ENCODE results near the gene WFIKKN2. TPM values are rescaled to one million over a fixed set of nuclear protein-coding genes. Genes with fewer than 3 reads are reported as not detected.

Gene WFIKKN2
- total and polyA plus RNA-seq, 2 donors (not counting 1 experiment from before 2014, with no cell fraction given): 0.02 to 0.33 TPM

- peak in 1 of 2 donors; percentile 30 for DNase-seq (ENCODE audit: low read depth in 2 of 2)
- Histone ChIP-seq H3K79me2 (ENCODE audit: control insufficient read depth, insufficient read depth, low read length) (no peaks in the 10 kb centered on the region), H3K9me3 (ENCODE audit: control insufficient read depth, insufficient read depth, low read depth, low read length) (no peaks in the 10 kb centered on the region), H3K4me2 (ENCODE audit: extremely low read depth, insufficient read depth, low read length) (peak overlapping the region; percentile 4), H3K27me3 (ENCODE audit: control insufficient read depth, insufficient read depth, low read length) (no peaks in the 10 kb centered on the region), H4K20me1 (ENCODE audit: control insufficient read depth, extremely low read depth, insufficient read depth, low read length) (no peaks in the 10 kb centered on the region), H3K36me3 (ENCODE audit: control insufficient read depth, insufficient read depth, low read length) (no peaks in the 10 kb centered on the region), H3K27ac (ENCODE audit: insufficient read depth, low read length) (no peak overlapping the region), H3K4me1 (ENCODE audit: control insufficient read depth, extremely low read depth, insufficient read depth, low read length) (peaks cover 4% of the 10 kb centered on the region), H3K4me3 (replicated peaks in 1 of 4; ENCODE audit: control extremely low read depth in 1 of 4, insufficient read depth in 1 of 4, low read depth in 3 of 4, low read length in 4 of 4) (no peak overlapping the region), H2AFZ (ENCODE audit: low read length) (peak overlapping the region; percentile 47), H3K9ac (ENCODE audit: insufficient read depth, low read length) (no peak overlapping the region)
- TF ChIP-seq CTCF (conservative IDR thresholded peaks at IDR 0.05 in 1 of 2, IDR thresholded peaks at IDR 0.05 in 1 of 2; ENCODE audit: low read depth in 1 of 2, low read length in 2 of 2) (no peak), EZH2 (IDR thresholded peaks at IDR 0.05; ENCODE audit: low read length, missing control alignments) (no peak)
Measured at GRCh38 chr17:50845240-50846147, 10.1 kb downstream of the WFIKKN2 start.

- Histone ChIP-seq H4K20me1 (ENCODE audit: control insufficient read depth, extremely low read depth, insufficient read depth, low read length) (no peaks in the 10 kb centered on the region), H3K27me3 (ENCODE audit: control insufficient read depth, insufficient read depth, low read length) (no peaks in the 10 kb centered on the region), H3K27ac (ENCODE audit: insufficient read depth, low read length) (no peak overlapping the region), H3K79me2 (ENCODE audit: control insufficient read depth, insufficient read depth, low read length) (no peaks in the 10 kb centered on the region), H3K4me2 (ENCODE audit: extremely low read depth, insufficient read depth, low read length) (no peak overlapping the region), H3K9me3 (ENCODE audit: control insufficient read depth, insufficient read depth, low read depth, low read length) (no peaks in the 10 kb centered on the region), H3K9ac (ENCODE audit: insufficient read depth, low read length) (no peak overlapping the region), H2AFZ (ENCODE audit: low read length) (no peak overlapping the region), H3K36me3 (ENCODE audit: control insufficient read depth, insufficient read depth, low read length) (no peaks in the 10 kb centered on the region), H3K4me3 (replicated peaks in 1 of 4; ENCODE audit: control extremely low read depth in 1 of 4, insufficient read depth in 1 of 4, low read depth in 3 of 4, low read length in 4 of 4) (no peak overlapping the region), H3K4me1 (ENCODE audit: control insufficient read depth, extremely low read depth, insufficient read depth, low read length) (peaks cover 4% of the 10 kb centered on the region)
- TF ChIP-seq CTCF (conservative IDR thresholded peaks at IDR 0.05 in 1 of 2, IDR thresholded peaks at IDR 0.05 in 1 of 2; ENCODE audit: low read depth in 1 of 2, low read length in 2 of 2): no peak
- TF ChIP-seq EZH2 (IDR thresholded peaks at IDR 0.05; ENCODE audit: low read length, missing control alignments): no peak
- DNase-seq (ENCODE audit: low read depth in 2 of 2): no peak
Measured at GRCh38 chr17:50847566-50847965, 12.2 kb downstream of the WFIKKN2 start.

- H3K9me3 ChIP-seq (ENCODE audit: control insufficient read depth, insufficient read depth, low read depth, low read length): no peaks in the 10 kb centered on the region
- no peak overlapping the region for H3K4me2 ChIP-seq (ENCODE audit: extremely low read depth, insufficient read depth, low read length)
- no peak overlapping the region for H3K4me3 ChIP-seq (replicated peaks in 1 of 4; ENCODE audit: control extremely low read depth in 1 of 4, insufficient read depth in 1 of 4, low read depth in 3 of 4, low read length in 4 of 4)
- DNase-seq (ENCODE audit: low read depth in 2 of 2): no peak
- H4K20me1 ChIP-seq (ENCODE audit: control insufficient read depth, extremely low read depth, insufficient read depth, low read length): no peaks in the 10 kb centered on the region
- H3K9ac ChIP-seq (ENCODE audit: insufficient read depth, low read length): no peak overlapping the region
- H2AFZ ChIP-seq (ENCODE audit: low read length): no peak overlapping the region
- H3K79me2 ChIP-seq (ENCODE audit: control insufficient read depth, insufficient read depth, low read length): no peaks in the 10 kb centered on the region
- H3K36me3 ChIP-seq (ENCODE audit: control insufficient read depth, insufficient read depth, low read length): no peaks in the 10 kb centered on the region
- H3K27me3 ChIP-seq (ENCODE audit: control insufficient read depth, insufficient read depth, low read length): no peaks in the 10 kb centered on the region
- no peak overlapping the region for H3K27ac ChIP-seq (ENCODE audit: insufficient read depth, low read length)
- no peak for TF ChIP-seq EZH2 (IDR thresholded peaks at IDR 0.05; ENCODE audit: low read length, missing control alignments)
- TF ChIP-seq CTCF (conservative IDR thresholded peaks at IDR 0.05 in 1 of 2, IDR thresholded peaks at IDR 0.05 in 1 of 2; ENCODE audit: low read depth in 1 of 2, low read length in 2 of 2): no peak
- peaks cover 4% of the 10 kb centered on the region for H3K4me1 ChIP-seq (ENCODE audit: control insufficient read depth, extremely low read depth, insufficient read depth, low read length)
Measured at GRCh38 chr17:50848039-50848438, 12.7 kb downstream of the WFIKKN2 start.
